HG02981 (cell line): ENCODE measurements around the gene PRCD.
A peak's percentile ranks its signal among the peaks of the same experiment; 100 is the strongest.
"Not testable (repeated sequence)": the region's sequence is repeated elsewhere in the genome, so short reads cannot be mapped to it uniquely, and the experiment has no call there.

Experiments
- ATAC-seq: cut with Tn5 transposase; IDR thresholded peaks from one replicate; pipeline ENCODE4 v1.9.1; 2021; ENCODE audit warnings: mild to moderate bottlenecking, moderate library complexity; ENCODE audit not compliant: unreplicated experiment

Gene PRCD

GRCh38 chr17:76551685-76552084 lies 11.8 kb downstream of the PRCD start:
- ATAC-seq, result no peak

GRCh38 chr17:76553178-76553908 lies 13.5 kb downstream of the PRCD start:
- ATAC-seq, result no peak

DNA sequence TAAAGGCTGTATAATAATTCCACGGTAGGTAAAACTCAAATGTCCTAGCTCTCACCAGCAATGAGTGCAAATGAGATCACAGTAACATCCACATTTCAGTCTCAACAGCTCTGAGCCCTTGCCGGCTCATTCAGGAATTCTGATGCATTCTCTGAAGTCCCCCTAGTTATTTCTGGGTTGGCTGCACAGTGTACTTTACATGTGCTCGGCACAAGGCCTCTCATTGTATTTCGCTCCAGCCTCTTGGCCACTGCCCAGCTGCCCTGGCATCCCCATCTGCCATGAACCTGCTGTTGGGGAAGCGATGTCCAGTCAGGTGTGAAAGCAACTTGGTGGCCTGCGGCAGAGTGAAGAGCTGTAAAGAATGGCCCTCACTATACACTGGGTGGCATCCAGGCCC lies 14.3 kb downstream of the PRCD start:
- ATAC-seq, result no peak

DNA sequence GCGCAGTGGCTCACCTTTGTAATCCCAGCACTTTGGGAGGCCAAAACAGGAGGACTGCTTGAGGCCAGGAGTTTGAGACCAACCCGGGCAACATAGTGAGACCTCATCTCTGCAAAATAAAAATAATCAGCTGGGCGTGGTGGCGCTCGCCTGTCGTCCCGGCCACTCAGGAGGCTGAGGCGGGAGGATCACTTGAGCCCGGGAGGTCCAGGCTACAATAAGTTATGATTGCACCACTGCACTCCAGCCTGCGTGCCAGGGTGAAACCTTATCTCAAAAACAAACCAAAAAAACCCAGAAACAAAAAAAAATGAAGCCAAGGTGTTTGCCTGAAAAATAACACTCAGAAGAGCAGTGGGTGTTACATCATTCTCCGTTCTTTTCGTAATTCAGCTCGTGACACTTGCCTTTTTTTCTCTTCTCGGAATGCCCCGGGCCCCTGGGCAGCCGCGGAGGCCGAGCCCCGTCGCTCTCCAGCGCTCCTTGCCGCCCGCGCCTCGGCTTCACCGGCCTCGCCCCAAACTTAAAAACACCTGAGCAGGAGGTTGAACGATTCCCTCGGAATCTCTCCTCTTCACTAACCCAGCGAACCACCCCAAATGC lies 17.0 kb downstream of the PRCD start:
- ATAC-seq, result peak; percentile 10

DNA sequence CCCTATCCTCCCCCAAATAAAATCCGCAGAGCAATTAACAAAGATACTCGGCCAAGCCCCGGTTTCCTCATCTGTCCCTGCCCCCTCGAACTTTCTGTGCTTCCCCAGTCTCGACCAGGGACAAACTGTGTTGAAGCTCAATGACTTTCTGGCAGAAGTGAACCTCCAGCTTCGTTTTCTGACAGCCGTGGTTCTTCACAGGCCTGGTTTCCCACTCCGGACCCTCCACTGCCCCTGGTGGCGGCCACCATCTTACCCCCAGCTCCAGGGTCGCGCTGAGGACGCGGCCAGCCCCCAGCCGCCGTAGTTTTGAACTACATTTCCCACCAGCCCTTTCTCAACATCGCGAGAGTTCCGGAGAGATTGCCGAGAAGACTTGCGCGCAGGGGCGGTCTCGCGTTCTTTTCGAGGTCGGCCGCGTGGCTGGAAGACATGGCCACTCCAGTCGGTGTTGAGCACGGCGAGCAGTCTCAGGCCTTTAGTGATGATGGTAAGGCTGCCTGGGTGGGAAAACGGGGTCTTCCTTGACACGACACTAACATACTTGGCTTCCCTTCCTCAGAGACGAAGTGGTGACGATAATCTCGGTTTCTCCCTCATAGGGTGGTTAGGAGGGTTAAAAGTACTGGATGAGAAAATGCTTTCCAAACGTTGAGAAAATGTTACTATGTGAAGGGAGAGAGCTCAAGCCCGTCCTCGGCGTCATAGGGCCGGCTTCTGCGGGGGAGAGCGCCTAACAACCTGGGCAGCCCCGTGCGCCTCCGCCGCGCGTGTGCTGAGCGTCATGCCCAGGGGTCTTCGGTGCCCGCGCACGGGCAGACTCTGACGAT lies 17.7 kb downstream of the PRCD start:
- ATAC-seq, result peak; percentile 89

- ATAC-seq, result no peak
Measured at GRCh38 chr17:76558198-76559095, 18.6 kb downstream of the PRCD start.

GRCh38 chr17:76559460-76559859 lies 19.6 kb downstream of the PRCD start:
- not testable (repeated sequence) for ATAC-seq

- ATAC-seq, result no peak
Measured at GRCh38 chr17:76560036-76560876, 20.4 kb downstream of the PRCD start.

GRCh38 chr17:76560877-76561221 lies 21.0 kb downstream of the PRCD start:
- ATAC-seq, result no peak

GRCh38 chr17:76561332-76561731 lies 21.5 kb downstream of the PRCD start:
- ATAC-seq, result no peak

- no peak for ATAC-seq
Measured at GRCh38 chr17:76561799-76562268, 22.0 kb downstream of the PRCD start.

DNA sequence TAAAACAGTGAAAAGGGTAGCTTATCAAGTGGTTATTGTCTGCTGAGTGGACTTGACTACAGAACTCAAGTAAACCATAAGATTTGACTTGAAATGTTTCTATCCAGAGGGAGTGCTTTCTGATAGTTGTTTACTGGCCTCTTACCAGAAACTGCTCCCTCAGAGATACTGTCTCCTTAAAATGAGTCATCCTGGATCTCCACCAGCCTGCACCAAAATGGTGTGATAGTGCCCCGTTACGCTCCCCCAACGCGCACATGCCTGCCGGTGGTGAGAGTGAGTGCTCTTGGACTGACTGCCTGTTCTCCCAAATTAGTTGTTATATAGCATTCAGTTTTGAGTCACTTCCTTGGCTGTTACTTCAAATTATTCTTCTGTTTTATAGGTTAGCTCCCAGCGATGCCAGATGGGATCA lies 22.9 kb downstream of the PRCD start:
- no peak for ATAC-seq

DNA sequence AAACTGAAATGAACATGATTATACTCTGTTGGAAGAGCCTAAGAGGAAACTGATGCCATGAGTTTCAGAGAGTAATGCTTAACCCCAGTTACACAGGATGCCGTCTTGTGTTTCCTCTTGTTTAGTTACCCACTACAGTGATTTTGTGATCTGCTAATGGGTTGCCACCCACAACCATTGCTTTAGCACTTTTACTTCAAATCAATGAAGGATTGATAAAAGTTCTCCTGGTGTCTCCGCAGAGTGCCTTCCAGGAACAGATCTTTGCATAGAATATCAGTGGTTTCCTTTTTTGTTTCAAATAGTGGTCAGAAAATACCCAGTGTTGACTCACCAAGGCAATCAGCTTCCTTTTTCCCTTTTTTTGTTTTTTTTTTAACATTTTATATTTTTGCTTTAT lies 23.5 kb downstream of the PRCD start:
- not testable (repeated sequence) for ATAC-seq

DNA sequence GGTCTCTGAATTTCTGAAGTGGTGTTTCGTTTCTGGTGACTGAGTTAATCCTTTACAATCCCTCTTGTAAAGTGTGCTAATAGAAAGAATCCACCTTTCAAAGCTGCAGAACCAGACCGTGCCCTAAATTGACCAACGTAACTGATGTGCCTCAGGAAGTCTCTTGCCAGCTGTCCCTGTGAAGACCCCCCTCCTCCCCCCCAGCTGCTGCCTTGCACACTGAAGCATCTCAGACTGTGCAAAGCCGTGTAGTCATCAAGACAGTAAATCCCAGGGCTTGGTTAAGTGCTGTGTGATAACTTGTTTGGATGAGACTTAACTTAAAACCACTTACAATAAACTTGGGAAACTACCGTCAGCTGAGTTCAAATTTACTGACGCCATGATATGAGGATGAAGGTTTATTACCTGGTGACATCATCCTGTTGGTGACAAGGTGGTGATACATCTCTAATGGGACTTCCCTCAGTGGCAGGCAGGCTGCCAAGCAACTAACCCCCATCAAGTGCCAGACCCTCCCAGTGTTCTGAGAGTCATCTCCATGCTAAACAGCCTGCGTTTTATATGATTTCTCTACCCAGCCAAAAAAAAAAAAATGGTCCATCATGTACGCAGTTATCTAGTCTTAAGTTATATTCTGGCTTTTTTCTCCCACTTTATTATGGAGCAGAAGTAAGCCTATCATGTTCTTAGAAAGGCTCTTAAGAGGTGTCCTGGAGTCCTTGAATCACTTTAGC lies 25.3 kb downstream of the PRCD start:
- not testable (repeated sequence) for ATAC-seq

GRCh38 chr17:76565728-76566612 lies 26.1 kb downstream of the PRCD start:
- ATAC-seq, result no peak

DNA sequence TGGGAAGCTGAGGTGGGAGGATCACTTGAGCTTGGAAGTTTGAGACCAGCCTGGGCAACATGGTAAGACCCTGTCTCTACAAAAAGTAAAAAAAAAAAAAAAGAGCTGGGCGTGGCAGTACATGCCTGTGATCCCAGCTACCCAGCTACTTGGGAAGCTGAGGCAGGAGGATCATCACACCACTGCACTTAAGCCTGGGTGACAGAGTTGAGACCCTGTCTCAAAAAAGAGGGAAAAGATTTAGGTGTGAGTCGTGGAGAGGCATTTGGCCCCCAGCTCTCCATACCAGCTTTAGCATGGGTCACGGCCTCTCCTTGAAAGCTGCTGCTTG lies 26.7 kb downstream of the PRCD start:
- no peak for ATAC-seq

DNA sequence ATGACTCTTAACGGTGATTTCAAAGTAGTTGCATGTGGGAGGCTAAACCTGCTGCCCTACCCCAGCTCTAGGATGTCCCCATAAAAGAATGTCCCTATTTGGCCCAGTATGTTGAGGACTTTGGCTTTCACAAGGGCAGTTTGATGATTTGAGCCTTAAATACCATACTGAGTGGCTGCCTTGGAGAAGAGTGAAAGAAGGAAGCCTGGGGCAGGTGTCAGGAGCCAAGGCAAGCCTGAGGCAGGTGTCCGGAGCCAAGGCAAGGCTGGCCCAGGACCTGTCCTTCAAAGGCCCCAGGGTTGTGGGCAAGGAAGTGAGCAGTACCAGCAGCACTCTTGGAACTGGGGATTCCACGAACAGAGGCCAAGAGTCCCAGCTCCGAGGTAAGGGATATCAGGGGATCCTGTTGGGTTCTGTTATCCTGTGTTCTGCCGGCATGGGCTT lies 27.2 kb downstream of the PRCD start:
- no peak for ATAC-seq
